Measurements from ENCODE around the gene ZDHHC7.

The ZDHHC7 gene

GRCh38 chr16:85057212-85057889 is 46.0 kb upstream of the ZDHHC7 start:
- no peaks in the 10 kb centered on the region for H3K79me2 ChIP-seq (ENCODE audit: control insufficient read depth, low read length)
- no peaks in the 10 kb centered on the region for H3K36me3 ChIP-seq (ENCODE audit: control insufficient read depth, low read length)
- peaks cover 30% of the 10 kb centered on the region for H3K27me3 ChIP-seq (ENCODE audit: control insufficient read depth, low read length)
- no peak overlapping the region for H3K4me3 ChIP-seq (ENCODE audit: low read length)
- no peaks in the 10 kb centered on the region for H4K20me1 ChIP-seq (ENCODE audit: control insufficient read depth, insufficient read depth, low read depth, low read length)
- H3K9me3 ChIP-seq (ENCODE audit: control insufficient read depth, insufficient read depth, low read length): no peaks in the 10 kb centered on the region
- H3K9me2 ChIP-seq (replicated peaks; ENCODE audit: control insufficient read depth, low read length): no peaks in the 10 kb centered on the region
- no peaks in the 10 kb centered on the region for H3F3A ChIP-seq (ENCODE audit: control insufficient read depth, insufficient read depth)
- H3K4me1 ChIP-seq (ENCODE audit: control insufficient read depth, low read length): peaks cover 6% of the 10 kb centered on the region
- no peak overlapping the region for H3K27ac ChIP-seq (ENCODE audit: low read depth, low read length)
- H3K4me2 ChIP-seq (ENCODE audit: low read length): no peak overlapping the region
- no peak for TF ChIP-seq EZH2phosphoT487 (IDR thresholded peaks at IDR 0.05; ENCODE audit: borderline replicate concordance, low read length)
- peak; percentile 20 for TF ChIP-seq CTCF (IDR thresholded peaks at IDR 0.05; ENCODE audit: low read depth, low read length, poor library complexity, severe bottlenecking)

GRCh38 chr16:85056211-85056748 is 44.9 kb upstream of the ZDHHC7 start:
- no peak overlapping the region for H3K27ac ChIP-seq (ENCODE audit: low read depth, low read length)
- TF ChIP-seq CTCF (IDR thresholded peaks at IDR 0.05; ENCODE audit: low read depth, low read length, poor library complexity, severe bottlenecking) (no peak), EZH2phosphoT487 (IDR thresholded peaks at IDR 0.05; ENCODE audit: borderline replicate concordance, low read length) (no peak)
- H3K4me2 ChIP-seq (ENCODE audit: low read length): no peak overlapping the region
- no peaks in the 10 kb centered on the region for H3K79me2 ChIP-seq (ENCODE audit: control insufficient read depth, low read length)
- peaks cover 6% of the 10 kb centered on the region for H3K4me1 ChIP-seq (ENCODE audit: control insufficient read depth, low read length)
- no peaks in the 10 kb centered on the region for H3F3A ChIP-seq (ENCODE audit: control insufficient read depth, insufficient read depth)
- H3K9me3 ChIP-seq (ENCODE audit: control insufficient read depth, insufficient read depth, low read length): no peaks in the 10 kb centered on the region
- no peaks in the 10 kb centered on the region for H4K20me1 ChIP-seq (ENCODE audit: control insufficient read depth, insufficient read depth, low read depth, low read length)
- H3K4me3 ChIP-seq (ENCODE audit: low read length): no peak overlapping the region
- peaks cover 30% of the 10 kb centered on the region for H3K27me3 ChIP-seq (ENCODE audit: control insufficient read depth, low read length)
- no peaks in the 10 kb centered on the region for H3K36me3 ChIP-seq (ENCODE audit: control insufficient read depth, low read length)
- no peaks in the 10 kb centered on the region for H3K9me2 ChIP-seq (replicated peaks; ENCODE audit: control insufficient read depth, low read length)

GRCh38 chr16:85055493-85056210 is 44.3 kb upstream of the ZDHHC7 start:
- Histone ChIP-seq H3K9me2 (replicated peaks; ENCODE audit: control insufficient read depth, low read length) (no peaks in the 10 kb centered on the region), H3K4me1 (ENCODE audit: control insufficient read depth, low read length) (peaks cover 6% of the 10 kb centered on the region), H3K4me2 (ENCODE audit: low read length) (peak overlapping the region; percentile 14; the same call in 1 of the 2 replicates), H4K20me1 (ENCODE audit: control insufficient read depth, insufficient read depth, low read depth, low read length) (no peaks in the 10 kb centered on the region), H3K27me3 (ENCODE audit: control insufficient read depth, low read length) (peaks cover 30% of the 10 kb centered on the region), H3K79me2 (ENCODE audit: control insufficient read depth, low read length) (no peaks in the 10 kb centered on the region), H3K9me3 (ENCODE audit: control insufficient read depth, insufficient read depth, low read length) (no peaks in the 10 kb centered on the region), H3K36me3 (ENCODE audit: control insufficient read depth, low read length) (no peaks in the 10 kb centered on the region), H3K4me3 (ENCODE audit: low read length) (no peak overlapping the region), H3F3A (ENCODE audit: control insufficient read depth, insufficient read depth) (no peaks in the 10 kb centered on the region), H3K27ac (ENCODE audit: low read depth, low read length) (no peak overlapping the region)
- TF ChIP-seq EZH2phosphoT487 (IDR thresholded peaks at IDR 0.05; ENCODE audit: borderline replicate concordance, low read length) (no peak), CTCF (IDR thresholded peaks at IDR 0.05; ENCODE audit: low read depth, low read length, poor library complexity, severe bottlenecking) (no peak)

Data from DOHH2 (cell line).